Femur (tissue), 1 donor: Measurements from ENCODE around the gene MICA.
"Not testable (repeated sequence)": the region's sequence is repeated elsewhere in the genome, so short reads cannot be mapped to it uniquely, and the experiment has no call there.

Experiments
- DNase-seq: peaks from one replicate; pipeline ENCODE4 v3.0.0-alpha.2; 2017

The MICA gene

DNA sequence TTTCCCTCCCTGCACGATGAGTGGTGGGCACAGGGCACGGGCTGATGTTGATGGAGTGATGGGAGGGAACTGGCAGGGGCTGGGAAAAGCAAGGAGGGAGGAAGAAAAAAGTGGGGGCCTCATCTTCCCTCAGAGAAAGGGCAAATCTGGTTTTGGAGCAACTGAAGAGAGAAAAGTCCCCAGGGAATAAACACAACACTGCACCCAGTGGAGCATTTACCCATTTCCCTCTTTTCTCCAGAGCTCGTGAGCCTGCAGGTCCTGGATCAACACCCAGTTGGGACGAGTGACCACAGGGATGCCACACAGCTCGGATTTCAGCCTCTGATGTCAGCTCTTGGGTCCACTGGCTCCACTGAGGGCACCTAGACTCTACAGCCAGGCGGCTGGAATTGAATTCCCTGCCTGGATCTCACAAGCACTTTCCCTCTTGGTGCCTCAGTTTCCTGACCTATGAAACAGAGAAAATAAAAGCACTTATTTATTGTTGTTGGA lies 11.4 kb downstream of the MICA start:
- no peak for DNase-seq

DNA sequence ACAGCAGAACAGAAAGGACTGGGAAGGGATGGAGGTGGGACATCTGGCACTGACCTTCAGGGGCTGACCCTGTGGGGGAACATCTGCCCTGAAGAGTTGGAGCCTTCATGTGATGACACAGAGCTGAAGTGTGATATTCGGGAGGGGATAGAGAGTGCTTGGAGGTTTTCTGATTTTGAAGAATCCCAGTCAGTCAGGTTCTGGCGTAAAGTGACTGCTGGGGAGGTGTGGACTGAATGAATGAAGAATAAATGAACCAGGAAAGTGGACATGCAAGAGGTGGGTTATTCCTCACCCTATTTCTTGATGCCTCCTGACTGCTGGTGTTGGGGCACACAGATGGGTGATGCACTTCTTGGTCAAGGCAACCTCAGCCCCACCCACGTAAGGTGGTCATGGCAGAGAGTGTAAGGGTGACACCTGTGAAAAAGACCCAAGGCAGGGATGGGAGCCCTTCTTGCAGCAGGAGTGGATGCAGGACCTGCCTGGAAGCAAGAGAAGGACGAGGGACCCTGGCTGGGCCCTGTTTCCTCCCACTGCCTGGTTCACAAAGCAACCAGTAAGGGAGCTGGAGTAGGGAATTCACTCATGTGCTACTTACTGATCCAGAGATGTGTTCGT lies 13.1 kb downstream of the MICA start:
- DNase-seq: no peak

DNA sequence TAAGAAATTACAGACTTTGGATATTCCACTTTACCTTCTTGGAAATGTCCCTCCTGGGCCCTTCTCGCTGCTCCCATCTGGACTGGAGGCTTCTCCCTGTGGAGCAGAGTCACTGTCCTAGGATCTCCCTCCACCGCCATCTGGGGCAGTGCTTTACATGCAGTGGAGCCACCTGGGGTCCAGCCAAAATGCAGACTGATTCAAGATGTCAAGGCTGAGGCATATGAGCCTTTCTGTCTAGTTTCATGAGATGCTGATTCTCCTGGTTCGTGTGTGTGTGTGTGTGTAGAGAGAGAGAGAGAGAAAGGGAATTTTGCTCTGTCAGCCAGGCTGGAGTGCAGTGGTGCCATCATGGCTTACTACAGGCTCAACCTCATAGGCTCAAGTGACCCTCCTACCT lies 14.9 kb downstream of the MICA start:
- DNase-seq: no peak

DNA sequence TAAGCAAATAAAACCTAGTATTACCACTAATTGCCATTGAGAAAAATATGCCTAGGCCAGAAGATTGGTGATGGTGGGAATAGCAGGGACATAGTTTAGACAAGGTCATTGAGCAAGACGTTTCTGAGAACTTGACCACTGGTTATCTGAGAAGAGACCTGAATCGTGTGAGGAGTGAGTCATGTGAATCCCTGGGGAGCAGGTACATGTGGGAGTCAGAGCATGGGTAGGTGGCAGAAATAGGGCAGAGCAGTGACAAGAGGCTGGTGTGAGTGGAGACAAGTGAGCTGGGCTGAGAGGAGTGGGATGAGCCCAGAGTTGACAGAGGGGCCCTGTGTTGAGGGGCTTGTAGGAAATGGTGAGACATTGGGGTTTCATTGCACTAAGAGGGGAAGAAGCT lies 16.4 kb downstream of the MICA start:
- DNase-seq: no peak

DNA sequence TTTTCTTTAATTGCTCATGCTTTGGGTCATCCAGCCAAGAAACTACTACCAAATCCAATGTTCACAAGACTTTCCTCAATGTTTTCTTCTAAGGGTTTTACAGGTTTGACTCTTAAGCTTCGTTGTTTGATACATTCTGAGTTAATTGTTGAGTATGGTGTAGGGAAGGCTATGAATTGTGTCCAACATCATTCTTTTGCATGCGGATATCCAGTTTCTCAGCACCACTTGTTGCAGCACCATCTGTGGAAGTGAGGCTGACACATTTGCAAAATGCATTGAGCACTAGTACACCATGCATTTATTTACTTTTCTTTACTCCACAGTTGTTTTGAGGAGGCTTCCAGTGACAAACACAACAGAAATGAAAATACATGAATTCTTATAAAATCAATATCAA lies 17.2 kb downstream of the MICA start:
- DNase-seq: no peak

DNA sequence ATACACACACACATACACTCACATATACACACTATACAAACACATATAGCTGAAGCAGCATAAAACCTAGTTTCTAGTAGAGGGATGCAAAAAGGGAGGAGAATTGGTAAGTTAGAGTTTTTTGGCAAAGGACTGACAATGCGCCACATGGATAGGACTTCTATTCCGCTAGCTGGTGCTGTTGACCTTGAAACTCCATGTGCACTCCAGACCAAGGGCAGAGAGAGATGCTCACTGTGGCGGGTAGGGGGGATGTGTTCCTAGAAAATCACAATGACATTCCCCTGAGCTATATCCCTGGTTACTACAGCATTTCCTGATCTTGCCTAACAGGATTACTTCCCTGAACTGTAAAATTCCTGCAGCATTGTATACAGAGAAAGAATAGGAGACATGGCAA lies 19.2 kb downstream of the MICA start:
- no peak for DNase-seq

DNA sequence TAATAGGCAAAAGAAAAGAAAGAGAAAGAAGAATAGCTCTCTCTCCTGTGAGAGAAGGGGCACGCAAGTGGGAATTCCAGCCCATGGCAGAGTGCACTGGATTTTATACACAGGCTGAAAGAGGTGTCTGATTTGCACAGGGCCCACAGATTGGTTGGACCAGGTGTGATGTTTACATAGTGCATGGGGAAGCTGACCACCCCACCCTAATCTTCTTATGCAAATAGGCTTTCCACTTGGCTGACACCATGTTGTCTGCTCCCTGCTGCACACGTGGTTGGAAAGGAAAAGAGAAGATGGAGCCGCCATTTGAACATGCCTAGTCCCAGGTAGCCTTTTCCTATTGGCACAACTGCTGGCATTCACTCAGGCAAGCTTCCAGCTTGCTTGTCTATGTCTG lies 20.2 kb downstream of the MICA start:
- no peak for DNase-seq

DNA sequence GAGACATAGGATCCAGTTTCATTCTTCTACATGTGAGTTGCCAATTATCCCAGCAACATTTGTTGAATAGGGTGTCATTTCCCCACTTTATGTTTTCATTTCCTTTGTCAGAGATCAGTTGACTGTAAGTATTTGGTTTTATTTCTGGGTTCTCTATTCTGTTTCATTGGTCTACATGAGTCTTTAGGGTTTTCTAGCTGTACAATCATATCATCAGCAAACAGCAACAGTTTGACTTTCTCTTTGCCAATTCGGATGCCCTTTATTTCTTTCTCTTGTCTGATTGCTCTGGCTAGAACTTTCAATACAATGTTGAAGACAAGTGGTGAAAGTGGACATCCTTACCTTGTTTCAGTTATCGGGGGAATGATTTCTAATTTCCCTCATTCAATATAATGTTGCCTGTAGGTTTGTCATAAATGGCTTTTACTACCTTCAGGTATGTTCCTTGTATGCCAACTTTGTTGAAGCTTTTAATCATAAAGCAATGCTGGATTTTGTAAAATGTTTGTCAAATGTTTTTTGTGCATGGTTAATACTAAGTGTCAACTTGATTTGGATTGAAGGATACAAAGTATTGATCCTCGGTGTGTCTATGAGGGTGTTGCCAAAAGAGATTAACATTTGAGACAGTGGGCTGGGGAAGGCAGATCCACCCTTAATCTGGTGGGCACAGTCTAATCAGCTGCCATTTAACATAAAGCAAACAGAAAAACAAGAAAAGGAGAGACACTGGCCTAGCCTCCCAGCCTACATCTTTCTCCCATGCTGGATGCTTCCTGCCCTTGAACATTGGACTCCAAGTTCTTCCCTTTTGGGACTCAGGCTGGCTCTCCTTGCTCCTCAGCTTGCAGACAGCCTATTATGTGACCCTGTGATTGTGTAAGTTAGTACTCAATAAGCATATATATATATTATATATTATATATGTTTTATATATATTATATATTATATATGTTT lies 23.3 kb downstream of the MICA start:
- DNase-seq: no peak

DNA sequence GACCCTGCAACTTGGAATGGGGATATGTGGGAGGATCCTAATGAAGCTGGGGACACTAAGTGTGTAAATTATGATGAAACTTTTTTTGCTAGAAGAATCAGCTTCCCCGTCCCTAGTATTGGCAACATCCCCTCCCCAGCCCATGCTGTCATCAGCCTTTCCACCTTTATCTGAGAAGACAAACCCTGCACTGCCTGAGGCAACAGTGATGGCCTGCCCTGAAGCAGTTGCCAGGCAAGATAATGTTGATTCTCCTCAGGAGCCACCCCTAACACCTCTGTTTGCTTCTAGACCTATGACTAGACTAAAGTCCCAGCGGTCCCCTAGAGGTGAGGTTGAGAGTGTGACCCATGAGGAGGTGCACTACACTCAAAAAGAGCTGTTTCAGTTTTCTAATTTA lies 27.1 kb downstream of the MICA start:
- no peak for DNase-seq

DNA sequence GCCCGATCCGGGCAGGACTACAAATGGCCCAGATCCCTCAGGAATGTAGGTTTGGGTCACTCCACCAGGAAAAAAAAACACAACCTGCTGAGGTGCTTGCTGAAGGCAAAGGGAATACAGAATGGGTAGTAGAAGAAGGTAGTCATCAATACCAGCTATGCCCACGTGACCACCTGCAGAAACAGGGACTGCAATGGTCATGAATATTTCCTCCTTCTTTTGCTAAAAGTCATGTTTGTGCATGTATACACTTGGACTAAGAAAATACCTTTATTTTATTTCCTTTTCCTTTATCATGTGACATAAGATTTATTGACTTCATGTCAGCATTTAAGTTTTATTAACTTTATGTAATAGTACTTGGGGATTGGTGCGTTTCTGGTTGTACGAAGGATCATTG lies 31.7 kb downstream of the MICA start:
- DNase-seq: not testable (repeated sequence)

DNA sequence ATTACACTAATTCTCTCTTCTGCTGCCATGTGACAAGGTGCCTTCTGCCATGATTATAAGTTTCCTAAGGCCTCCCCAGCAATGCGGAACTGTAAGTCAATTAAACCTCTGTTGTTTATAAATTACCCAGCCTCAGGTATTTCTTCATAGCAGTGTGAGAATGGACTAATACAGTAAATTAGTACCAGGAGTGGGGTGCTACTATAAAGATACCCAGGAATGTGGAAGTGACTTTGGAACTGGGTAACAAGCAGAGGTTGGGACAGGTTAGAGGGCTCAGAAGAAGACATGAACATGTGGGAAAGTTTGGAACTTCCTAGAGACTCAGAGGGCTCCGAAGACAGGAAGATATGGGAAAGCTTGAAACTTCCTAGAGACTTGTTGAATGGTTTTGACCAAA lies 34.8 kb downstream of the MICA start:
- no peak for DNase-seq

DNA sequence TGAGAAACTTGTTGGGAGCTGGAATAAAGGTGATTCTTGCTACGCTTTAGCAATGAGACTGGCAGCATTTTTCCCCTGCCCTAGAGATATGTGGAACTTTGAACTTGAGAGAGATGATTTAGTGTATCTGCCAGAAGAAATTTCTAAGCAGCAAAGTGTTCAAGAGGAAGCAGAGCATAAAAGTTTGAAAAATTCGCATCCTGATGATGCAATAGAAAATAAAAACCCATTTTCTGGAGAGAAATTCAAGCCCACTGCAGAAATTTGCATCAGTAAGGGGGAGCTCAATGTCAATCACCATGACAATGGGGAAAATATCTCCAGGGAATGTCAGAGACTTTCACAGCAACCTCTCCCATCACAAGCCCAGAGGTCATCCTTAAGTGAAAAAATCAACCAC lies 35.3 kb downstream of the MICA start:
- DNase-seq: no peak

DNA sequence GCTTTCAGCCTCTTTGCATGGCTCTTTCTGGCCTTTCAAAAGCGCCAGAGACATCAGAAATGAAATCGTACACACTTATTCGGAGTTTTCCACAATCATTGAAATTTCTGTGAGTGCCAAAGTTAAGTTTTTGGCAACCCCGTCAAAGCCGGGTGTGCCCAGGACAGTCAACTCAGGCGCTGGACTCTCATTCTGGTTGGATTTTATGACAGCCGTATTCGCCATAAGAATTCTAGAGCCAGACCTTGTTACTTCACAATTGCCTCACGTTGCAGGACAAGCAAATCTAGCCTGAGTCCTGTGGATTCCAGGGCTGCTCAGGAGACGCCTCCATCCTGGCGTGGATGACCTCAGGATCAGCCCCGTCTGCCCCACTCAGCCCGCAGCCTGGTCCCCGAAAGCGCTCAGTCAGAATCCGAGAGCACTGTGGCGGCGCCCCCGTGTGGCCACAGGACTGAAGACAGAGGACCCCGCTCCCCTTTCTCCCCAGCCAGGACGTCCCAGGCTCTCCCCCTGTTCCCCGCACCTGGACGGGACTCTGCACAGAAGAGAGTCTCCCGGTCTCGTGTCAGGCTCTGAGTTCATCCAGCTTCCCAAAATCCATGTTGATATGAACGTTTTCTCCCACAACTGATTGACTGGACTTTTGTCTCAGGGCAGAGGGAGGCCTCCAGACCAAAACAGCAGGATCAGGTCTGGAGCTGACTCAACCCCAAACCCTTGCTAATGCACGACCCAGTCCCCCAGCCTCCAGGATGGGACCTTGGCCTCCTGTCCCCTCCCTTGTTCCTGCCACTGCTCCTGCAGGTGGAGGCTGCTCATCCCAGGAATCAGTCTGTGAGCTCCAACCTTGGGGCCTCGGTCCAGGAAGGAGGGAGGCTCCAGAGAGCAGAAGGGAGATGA lies 38.2 kb downstream of the MICA start:
- peak; percentile 84 for DNase-seq

DNA sequence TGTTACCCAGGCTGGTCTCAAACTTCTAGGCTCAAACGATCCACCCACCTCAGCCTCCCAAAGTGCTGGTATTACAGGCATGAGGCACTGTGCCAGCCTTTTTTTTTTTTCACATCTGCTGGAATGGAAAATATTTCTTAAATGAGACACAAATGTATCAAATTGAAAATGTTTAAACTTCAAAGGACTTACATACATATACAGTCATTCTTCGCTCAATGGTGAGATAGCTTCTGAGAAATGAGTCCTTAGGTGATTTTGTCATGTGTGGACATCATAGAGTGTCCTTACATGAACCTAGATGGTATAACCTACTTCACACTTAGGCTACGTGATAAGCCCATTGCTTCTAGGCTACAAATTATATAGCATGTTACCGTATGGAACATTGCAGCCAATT lies 43.1 kb downstream of the MICA start:
- DNase-seq: no peak

DNA sequence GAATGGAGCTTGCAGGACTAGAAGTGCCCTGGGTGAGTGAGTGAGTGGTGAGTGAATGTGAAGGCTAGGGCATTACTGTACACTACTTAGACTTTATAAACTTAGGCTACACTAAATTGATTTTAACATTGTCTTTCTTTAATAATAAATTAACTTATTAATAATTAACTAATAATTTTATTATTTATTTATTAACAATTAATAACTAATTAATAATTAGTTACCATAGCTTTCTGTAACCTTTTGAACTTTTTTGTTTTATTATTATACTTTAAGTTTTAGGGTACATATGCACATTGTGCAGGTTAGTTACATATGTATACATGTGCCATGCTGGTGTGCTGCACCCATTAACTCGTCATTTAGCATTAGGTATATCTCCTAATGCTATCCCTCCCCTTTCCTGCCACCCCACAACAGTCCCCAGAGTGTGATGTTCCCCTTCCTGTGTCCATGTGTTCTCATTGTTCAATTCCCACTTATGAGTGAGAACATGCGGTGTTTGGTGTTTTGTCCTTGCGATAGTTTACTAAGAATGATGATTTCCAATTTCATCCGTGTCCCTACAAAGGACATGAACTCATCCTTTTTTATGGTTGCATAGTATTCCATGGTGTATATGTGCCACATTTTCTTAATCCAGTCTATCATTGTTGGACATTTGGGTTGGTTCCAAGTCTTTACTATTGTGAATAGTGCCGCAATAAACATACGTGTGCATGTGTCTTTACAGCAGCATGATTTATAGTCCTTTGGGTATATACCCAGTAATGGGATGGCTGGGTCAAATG lies 43.8 kb downstream of the MICA start:
- DNase-seq: not testable (repeated sequence)

DNA sequence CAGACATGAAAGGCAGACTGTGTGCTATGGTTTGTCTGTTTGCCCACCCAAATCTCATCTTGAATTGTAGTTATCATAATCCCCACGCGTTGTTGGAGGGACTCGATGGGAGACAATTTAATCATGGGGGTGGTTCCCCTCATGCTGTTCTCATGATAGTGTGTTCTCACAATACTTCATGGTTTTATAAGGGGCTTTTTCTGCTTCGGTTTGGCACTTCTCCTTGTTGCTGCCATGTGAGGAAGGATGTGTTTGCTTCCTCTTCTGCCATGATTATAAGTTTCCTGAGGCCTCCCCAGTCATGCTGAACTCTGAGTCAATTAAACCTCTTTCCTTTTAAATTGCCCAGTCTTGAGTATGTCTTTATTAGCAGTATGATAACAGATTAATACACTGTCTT lies 47.4 kb downstream of the MICA start:
- no peak for DNase-seq

DNA sequence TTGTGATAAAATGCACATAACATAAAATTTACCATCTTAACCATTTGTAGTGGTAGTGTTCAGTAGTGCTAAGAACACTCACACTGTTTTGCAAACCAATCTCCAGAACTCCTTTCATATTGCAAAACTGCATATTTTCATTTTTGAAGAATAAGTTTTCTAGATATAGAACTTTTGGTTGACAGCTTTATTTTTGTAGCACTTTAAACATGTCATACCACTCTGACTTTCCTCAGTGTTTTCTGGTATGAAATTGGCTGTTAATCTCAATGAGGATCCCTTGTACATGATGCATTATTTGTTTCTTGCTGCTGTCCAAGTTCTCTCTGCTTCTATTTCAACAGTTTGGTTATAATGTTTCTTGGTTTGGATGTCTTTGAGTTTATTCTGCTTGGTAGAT lies 49.5 kb downstream of the MICA start:
- no peak for DNase-seq

DNA sequence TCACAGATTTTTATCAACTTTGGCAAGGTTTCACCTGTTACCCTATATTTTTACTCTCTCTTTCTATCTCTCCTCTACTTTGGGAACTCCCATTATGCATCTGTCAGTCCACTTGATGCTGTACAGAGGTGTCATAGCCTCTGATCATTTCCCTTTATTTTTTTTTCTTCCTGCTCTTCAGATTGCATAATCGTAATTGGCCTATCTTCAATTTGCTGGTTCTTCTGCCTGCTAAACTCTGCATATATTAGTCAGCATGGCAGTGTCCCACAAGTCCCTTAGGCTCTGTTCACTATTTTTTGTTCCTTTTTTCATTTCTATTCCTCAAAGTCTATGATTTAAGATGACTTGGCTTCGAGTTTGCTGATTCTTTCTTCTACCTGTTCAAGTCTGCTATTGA lies 49.9 kb downstream of the MICA start:
- DNase-seq: no peak

DNA sequence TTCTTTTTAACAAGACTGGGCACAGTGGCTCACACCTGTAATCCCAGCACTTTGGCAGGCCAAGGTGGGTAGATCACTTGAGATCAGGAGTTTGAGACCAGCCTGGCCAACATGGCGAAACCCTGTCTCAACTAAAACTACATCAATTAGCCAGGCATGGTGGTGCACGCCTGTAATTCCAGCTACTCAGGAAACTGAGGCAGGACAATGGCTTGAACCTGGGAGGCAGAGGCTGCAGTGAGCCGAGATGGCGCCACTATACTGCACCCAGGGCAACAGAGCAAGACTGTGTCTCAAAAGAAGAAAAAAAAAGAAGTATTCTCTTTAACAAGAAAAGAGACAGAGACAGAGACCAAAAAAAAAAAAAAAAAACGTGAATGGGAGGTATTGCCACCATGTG lies 56.5 kb downstream of the MICA start:
- not testable (repeated sequence) for DNase-seq

DNA sequence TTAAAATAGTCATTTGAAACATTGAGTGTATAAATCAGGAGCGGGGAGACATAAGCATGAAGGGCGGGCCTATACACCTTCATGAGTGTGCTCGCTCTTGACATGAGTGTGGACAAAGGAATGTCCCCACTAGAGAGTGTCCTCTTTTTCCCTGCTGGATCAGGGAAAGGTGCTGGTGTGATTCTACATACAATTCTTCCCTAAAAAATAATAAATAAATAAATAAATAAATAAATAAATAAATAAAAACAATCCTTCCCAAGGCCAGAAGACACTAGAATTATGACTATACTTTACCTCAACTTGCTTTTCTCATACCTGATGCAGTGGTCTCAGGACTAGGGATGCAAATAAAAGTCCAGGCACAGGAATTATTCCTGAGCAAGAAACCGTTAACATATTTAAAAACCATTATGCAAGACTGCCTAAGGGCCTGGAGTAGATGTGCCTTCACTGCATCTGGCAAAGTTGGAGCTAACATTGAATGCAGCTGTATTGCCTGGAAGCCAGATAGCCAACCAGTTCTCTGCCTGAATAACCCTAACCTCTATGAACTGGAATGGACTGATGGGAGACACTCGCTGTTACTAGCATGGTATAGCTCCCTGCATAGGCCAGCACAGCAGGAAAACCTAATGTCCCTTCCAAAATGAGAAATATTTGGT lies 57.1 kb downstream of the MICA start:
- DNase-seq: no peak

DNA sequence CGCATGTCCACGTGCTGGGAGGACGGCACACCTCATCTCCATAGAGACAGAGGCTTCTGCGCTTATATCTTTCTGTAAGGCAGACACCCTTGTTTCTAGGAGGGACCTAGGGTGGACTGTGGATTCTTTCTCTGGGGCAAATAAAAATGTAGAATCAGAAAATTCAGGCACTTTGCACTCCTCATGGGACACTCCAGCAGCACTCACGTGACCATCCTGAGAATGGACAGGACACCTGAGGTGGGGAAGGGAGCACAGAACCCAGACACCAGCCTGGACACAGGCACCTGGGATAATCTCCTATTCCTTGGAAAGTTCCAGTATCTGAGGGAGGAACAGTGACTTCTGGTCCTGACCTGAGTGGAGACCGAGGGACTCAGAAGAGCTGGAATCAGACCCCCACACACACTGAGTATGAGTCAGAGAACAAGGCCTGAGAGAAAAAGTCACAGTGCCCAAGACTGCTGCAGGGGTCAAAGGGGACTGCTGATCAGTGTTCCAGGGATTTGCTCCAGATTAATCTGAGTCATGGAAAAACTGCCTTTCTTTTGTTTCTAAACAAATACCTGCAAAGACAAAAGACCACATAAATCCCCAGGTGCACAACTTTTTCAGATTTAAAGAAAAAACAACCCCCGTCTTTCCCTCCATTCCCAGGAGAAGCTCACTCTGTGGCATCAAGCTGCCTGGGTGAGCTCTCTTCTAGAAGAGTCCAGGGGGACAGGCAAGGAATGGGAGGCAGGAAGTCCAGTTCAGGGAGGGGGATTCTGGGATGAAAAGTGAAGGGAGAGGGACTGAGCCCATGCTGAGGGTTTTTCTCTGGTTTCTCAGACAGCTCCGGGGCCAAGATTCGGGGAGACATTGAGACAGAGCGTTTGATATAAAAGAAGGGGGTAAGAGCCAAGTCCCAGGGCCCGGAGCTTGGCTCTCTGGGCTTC lies 58.9 kb downstream of the MICA start:
- DNase-seq: no peak
